GM19023 (cell line): ENCODE measurements around the gene GOLGA5.
"Not testable (repeated sequence)": the region's sequence is repeated elsewhere in the genome, so short reads cannot be mapped to it uniquely, and the experiment has no call there.

Experiments used
- ATAC-seq: cut with Tn5 transposase; IDR thresholded peaks from one replicate; pipeline ENCODE4 v1.9.1; 2021; ENCODE audit warnings: mild to moderate bottlenecking, moderate library complexity; ENCODE audit not compliant: unreplicated experiment

Gene GOLGA5

DNA sequence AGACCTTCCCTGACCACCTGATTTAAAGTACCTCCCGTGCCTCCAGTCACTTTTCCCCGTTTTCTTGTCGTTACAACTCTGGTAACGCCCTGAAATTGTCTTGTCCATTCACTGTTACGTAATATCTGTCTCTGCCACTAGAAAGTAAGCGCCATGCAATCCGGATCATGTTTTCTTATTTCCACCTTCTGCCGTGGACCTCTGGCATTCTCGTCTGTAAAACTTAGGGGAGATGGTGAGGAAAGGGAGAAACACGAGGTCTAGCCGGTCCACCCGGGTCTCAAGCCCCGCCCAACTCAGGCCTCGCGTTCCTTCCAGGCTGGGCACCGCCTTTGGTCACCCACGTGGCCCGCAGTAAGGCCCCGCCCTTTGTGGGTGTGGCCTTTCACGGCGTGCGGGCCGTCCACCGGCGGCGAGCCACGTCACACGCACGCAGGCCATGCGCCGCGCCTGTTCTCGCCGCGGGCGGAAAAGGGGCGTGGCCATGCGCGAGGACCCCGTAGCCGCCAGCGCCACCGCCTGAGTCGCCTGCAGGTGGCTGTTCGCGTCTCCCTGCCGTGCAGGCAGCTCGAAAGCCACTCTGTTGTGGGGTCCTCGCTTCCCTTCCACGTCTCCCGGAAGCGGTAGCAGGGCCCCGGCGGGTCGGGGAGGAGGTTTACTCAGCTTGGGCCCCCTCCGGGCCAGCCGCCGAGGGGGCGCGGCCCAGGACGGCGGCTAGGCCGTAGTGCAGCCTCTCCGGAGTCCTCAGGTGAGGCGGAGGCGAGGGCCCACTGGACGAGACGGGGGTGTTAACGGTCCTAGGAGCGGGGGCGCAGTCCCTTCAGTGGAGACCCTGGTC lies at the start of gene GOLGA5:
GOLGA5 (plus strand) TSS at position 597 of the 838 bp plus-strand sequence. CDS start 3,133 bp downstream, outside the sequence.
- ATAC-seq = peak; percentile 97

GRCh38 chr14:92747701-92748258 lies 46.3 kb upstream of the GOLGA5 start:
- no peak for ATAC-seq

- peak; percentile 76 for ATAC-seq
Measured at GRCh38 chr14:92748259-92749016, 45.7 kb upstream of the GOLGA5 start, which contains the start of gene LGMN. Gene LGMN (minus strand): TSS chr14:92748627. CDS start chr14:92732786, 15,841 bp downstream.

DNA sequence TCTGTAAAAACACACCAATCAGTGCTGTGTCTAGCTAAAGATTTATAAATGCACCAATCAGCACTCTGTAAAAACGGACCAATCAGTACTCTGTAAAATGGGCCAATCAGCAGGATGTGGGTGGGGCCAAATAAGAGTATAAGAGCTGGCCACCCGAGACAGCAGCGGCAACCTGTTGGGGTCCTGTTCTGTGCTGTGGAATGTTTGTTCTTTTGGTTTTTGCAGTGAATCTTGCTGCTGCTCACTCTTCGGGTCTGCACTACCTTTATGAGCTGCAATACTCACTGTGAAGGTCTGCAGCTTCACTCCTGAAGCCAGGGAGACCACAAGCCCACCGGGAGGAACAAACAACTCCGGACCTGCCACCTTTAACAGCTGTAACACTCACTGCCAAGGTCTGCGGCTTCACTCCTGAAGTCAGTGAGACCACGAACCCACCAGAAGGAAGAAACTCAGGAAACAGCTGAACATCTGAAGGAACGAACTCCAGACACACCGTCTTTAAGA lies 43.8 kb upstream of the GOLGA5 start:
- not testable (repeated sequence) for ATAC-seq

DNA sequence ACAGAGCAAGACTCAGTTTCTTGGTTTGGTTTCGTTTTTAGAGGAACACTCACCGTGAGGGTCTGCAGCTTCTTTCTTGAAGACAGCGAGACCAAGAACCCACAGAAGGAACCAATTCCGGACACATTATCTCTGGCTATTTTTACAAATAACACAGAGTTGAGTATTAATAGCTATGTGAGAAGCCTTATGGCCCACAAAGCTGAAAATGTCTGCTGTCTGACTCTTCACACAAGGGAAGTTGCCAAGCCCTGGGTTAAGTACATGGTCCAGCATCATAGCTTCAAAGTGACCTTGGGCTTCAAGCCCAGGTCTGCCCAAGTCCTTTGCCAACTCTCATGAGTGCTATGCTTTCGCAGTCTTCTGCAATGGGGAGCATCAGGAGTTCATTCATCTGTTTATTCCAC lies 43.1 kb upstream of the GOLGA5 start:
- peak; percentile 29 for ATAC-seq

- ATAC-seq = no peak
Measured at GRCh38 chr14:92751819-92752218, 42.3 kb upstream of the GOLGA5 start.

GRCh38 chr14:92753250-92753649 lies 40.9 kb upstream of the GOLGA5 start:
- ATAC-seq = no peak

GRCh38 chr14:92754966-92755365 lies 39.1 kb upstream of the GOLGA5 start:
- no peak for ATAC-seq

DNA sequence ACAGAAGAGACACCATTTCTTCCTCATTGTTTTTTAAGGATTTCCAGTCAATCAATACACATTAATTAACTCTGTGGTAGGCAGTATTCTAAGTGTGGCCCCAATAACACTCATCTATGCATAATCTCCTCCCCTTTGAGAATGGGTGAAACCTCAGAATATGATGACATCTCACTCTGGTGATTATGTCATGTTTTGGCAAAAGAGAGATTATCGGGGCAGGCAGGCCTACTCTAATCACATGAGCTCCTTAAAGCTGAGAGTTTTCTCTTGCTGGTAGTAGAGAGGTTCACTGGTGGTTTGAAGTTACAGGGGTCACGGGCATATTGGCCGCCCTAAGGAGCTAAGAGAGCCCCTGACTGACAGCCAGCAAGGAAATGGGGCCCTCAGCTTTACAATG lies 38.6 kb upstream of the GOLGA5 start:
- no peak for ATAC-seq

- no peak for ATAC-seq
Measured at GRCh38 chr14:92756446-92756845, 37.7 kb upstream of the GOLGA5 start.

DNA sequence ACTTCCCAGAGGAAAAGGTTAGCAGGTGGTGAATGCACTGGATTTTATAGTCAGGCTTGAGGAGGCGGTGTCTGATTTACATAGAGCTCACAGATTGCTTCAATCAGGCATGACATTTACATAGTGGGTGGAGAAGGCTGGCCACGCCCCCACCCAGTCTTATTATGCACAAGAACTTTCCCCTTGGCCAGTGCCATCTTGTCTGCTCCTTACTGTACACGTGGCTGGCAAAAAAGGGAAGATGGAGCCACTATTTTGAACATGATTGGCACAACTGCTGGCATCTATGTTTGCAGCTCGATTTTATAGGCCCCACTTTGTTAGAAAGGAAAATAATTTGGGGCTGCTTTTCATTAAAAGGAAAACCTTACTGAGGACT lies 34.8 kb upstream of the GOLGA5 start:
- peak; percentile 32 for ATAC-seq

GRCh38 chr14:92759679-92760523 lies 34.2 kb upstream of the GOLGA5 start:
- peak; percentile 56 for ATAC-seq

DNA sequence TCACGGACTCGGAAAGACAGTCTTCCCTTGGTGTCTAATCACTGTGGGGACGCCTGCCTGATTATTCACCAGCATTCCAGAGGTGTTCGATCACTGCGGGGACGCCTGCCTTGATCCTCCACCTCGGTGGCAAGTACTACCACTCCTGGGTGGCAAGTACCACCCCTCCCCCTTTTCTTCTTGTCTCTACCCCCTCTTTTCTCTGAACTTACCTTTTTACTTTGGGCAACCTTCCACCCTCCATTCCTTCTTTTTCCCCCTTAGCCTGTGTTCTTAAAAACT lies 33.6 kb upstream of the GOLGA5 start:
- ATAC-seq = no peak

GRCh38 chr14:92763666-92764631 lies 30.2 kb upstream of the GOLGA5 start:
- ATAC-seq = not testable (repeated sequence)

DNA sequence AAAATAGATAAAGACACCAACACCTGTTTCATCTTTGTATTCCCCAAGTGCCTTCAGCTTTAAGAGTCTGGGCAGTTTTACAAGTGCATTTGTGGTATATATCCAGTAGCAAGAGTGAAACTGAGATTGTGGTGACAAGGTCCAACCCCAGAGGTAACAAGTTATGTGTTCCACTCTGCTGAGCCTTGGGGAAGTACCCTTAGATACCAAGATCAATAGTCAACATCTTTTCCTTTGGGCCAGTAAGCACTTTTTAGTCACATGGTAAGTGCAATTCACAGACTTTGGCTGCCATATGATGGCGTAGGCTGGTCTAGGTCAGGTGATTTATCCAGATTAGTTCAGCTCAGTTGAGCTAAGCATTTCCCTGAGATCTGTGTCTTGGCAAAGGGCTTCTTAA lies 25.9 kb upstream of the GOLGA5 start:
- peak; percentile 88 for ATAC-seq

- ATAC-seq = no peak
Measured at GRCh38 chr14:92768795-92769194, 25.3 kb upstream of the GOLGA5 start.

DNA sequence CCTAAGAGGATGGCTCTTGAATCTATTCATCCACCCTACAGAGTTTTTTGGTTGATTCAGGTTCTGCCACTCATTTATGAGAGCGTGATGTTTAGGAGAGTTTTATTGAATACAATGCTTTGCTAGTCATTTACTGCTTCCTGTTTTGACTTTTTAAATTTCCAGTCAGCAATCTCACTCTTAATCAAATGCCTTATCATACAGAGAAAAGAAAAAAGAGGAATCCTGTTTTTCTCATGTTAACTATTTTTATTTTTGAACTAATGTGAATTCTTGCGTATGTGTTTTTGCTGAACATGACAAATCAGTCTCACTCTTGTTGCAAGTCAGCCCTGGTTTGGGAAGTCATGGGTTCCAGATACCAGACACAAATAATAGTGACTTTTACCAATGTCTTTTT lies 23.6 kb upstream of the GOLGA5 start:
- no peak for ATAC-seq

DNA sequence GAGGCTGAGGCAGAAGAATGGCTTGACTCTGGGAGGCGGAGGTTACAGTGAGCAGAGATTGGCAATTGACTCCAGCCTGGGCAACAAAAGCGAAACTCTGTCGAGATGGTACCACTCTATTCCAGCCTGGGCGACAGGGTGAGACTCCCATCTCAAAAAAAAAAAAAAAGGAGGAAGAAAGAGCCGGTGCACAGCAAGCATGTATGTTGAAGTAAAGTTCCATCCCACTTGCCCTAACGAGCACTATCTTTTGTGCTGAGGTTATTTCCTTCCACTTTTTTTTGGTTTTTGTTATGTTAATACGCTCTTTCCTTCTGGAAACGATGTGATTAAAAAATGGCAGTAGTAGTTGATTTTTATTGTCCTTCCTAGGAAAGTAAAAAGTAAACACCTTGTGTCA lies 19.5 kb upstream of the GOLGA5 start:
- ATAC-seq = no peak

- ATAC-seq = peak; percentile 94
Measured at GRCh38 chr14:92775292-92775691, 18.8 kb upstream of the GOLGA5 start.
